SH-SY5Y (cell line): ENCODE measurements around the gene ADAMTS14.

Experiments
- GATA2 ChIP-seq: IDR thresholded peaks from 2 replicates; pipeline ENCODE4 v1.6.1; 2011; ENCODE audit warnings: mild to moderate bottlenecking, low read depth, low read length
- GATA3 ChIP-seq: IDR thresholded peaks from 2 replicates; pipeline ENCODE4 v1.6.1; 2011; ENCODE audit warnings: low read depth, mild to moderate bottlenecking, low read length, moderate library complexity

DNA sequence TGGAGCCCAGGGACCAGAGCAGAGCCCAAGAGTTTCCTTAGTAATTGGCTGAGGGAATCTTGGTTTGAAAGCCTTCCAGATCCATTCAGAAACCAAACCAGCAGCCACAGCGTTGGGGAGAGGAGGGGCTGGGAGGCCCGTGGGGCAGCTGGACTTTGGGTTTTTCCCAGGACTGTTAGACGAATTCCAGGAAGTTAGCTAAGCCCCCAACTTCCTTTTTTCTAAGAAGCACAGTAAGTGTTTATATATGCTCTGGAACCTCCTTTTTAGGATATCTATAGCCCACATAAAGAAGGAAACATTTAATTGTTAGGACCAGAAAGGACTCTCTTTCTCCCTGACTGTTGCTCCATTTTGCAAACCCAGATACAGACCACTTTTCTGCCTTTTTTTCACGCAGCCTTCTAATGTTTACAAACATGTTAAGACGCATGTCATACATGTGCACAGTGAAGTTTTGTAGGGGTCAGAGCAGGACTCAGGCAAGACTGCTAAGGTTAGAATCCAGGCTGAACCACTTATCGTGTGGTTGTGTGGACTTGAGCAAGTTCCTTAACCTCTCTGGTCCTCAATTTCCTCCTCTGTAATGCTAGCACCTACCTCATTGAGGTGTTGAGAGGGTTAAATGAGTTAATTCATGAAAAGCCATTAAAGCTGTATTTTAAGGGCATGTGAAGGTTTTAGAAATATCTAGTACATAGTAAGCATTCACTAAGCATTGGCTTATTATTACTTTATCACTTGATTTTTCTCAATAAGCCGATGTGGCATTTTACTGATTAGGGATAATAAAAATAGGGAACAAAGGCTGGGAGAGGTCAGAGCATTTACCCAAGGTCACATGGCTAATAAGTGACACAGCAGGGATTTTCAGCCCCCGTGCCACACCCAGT, 70.5 kb downstream of the ADAMTS14 start:
- no peak for TF ChIP-seq GATA3
- TF ChIP-seq GATA2, result no peak
